Mesenchymal stem cell (in vitro differentiated cells and primary cell): Measurements from ENCODE around the gene DNAL1.
A peak's percentile ranks its signal among the peaks of the same experiment; 100 is the strongest.

Experiments used
- DNase-seq: peaks from one replicate; pipeline ENCODE4 v3.0.0-alpha.2; 2013
- H2AFZ ChIP-seq: one replicate; pipeline ENCODE4 v1.6.1; 2013; ENCODE audit warnings: low read depth, mild to moderate bottlenecking, control low read depth, inconsistent platforms, low read length, moderate library complexity
- H2AK5ac ChIP-seq: 2 replicates; pipeline ENCODE4 v1.6.1; 2013; ENCODE audit warnings: low read length, moderate library complexity, mild to moderate bottlenecking, inconsistent platforms; ENCODE audit not compliant: severe bottlenecking
- H2BK120ac ChIP-seq: one replicate; pipeline ENCODE4 v1.6.1; 2013; ENCODE audit warnings: low read depth, mild to moderate bottlenecking, inconsistent platforms, low read length, moderate library complexity
- H2BK12ac ChIP-seq, 2 experiments: one replicate each; pipeline ENCODE4 v1.6.1; 2013; ENCODE audit warnings: inconsistent platforms in 2 of 2, low read length in 2 of 2, mild to moderate bottlenecking in 2 of 2, moderate library complexity in 2 of 2, control low read depth in 1 of 2
- H2BK15ac ChIP-seq: one replicate; pipeline ENCODE4 v1.6.1; 2013; ENCODE audit warnings: mild to moderate bottlenecking, low read depth, inconsistent platforms; ENCODE audit not compliant: poor library complexity, severe bottlenecking
- H2BK5ac ChIP-seq: 2 replicates; pipeline ENCODE4 v1.6.1; 2013; ENCODE audit warnings: low read depth, mild to moderate bottlenecking, low read length, control low read depth, inconsistent platforms; ENCODE audit not compliant: poor library complexity, severe bottlenecking
- H3K14ac ChIP-seq, 2 experiments: one replicate each; pipeline ENCODE4 v1.6.1; 2013; ENCODE audit warnings: inconsistent platforms in 2 of 2, low read length in 2 of 2, control low read depth in 1 of 2, mild to moderate bottlenecking in 1 of 2, moderate library complexity in 1 of 2
- H3K18ac ChIP-seq, 2 experiments: one replicate each; pipeline ENCODE4 v1.6.1; 2013; ENCODE audit warnings: inconsistent platforms in 2 of 2, low read length in 2 of 2, control low read depth in 1 of 2, low read depth in 1 of 2, mild to moderate bottlenecking in 1 of 2
- H3K23ac ChIP-seq, 2 experiments: one replicate each; pipeline ENCODE4 v1.6.1; 2013; ENCODE audit warnings: inconsistent platforms in 2 of 2, low read length in 2 of 2, mild to moderate bottlenecking in 2 of 2, moderate library complexity in 2 of 2, control low read depth in 1 of 2
- H3K27ac ChIP-seq: 2 replicates; pipeline ENCODE4 v1.5.1; 2013; ENCODE audit warnings: mild to moderate bottlenecking, moderate library complexity, low read length, control low read depth, inconsistent platforms; ENCODE audit not compliant: poor library complexity, severe bottlenecking
- H3K27me3 ChIP-seq, 2 experiments: 2 replicates each; pipeline versions ENCODE4 v1.6.1 to v1.7.0; 2013; ENCODE audit warnings: low read length in 2 of 2, mild to moderate bottlenecking in 2 of 2, moderate library complexity in 2 of 2, control low read depth in 1 of 2, inconsistent platforms in 1 of 2; ENCODE audit not compliant: control insufficient read depth in 1 of 2, insufficient read depth in 1 of 2
- H3K36me3 ChIP-seq, 2 experiments: 2 replicates each; pipeline versions ENCODE4 v1.6.1 to v1.7.0; 2013; ENCODE audit warnings: low read length in 2 of 2, control low read depth in 1 of 2, inconsistent platforms in 1 of 2, low read depth in 1 of 2, mild to moderate bottlenecking in 1 of 2; ENCODE audit not compliant: insufficient read depth in 2 of 2, control insufficient read depth in 1 of 2
- H3K4ac ChIP-seq, 2 experiments: one replicate each; pipeline ENCODE4 v1.6.1; 2013; ENCODE audit warnings: inconsistent platforms in 2 of 2, low read length in 2 of 2, mild to moderate bottlenecking in 2 of 2, moderate library complexity in 2 of 2, control low read depth in 1 of 2, low read depth in 1 of 2
- H3K4me1 ChIP-seq: 2 replicates; pipeline ENCODE4 v1.6.1; 2013; ENCODE audit warnings: low read depth, low read length, control low read depth; ENCODE audit not compliant: control insufficient read depth, insufficient read depth
- H3K4me2 ChIP-seq: 2 replicates; pipeline ENCODE4 v1.6.1; 2013; ENCODE audit warnings: low read length, mild to moderate bottlenecking, inconsistent platforms; ENCODE audit not compliant: poor library complexity, severe bottlenecking
- H3K4me3 ChIP-seq, 2 experiments: 2 replicates each; pipeline versions ENCODE4 v1.5.1 to v1.7.0; 2013; ENCODE audit warnings: low read length in 2 of 2, mild to moderate bottlenecking in 2 of 2, control low read depth in 1 of 2, low read depth in 1 of 2; ENCODE audit not compliant: insufficient read depth in 1 of 2
- H3K79me1 ChIP-seq: replicated peaks from 2 replicates; pipeline ENCODE4 v1.6.1; 2013; ENCODE audit warnings: mild to moderate bottlenecking, control low read depth, low read length, inconsistent platforms; ENCODE audit not compliant: poor library complexity, severe bottlenecking
- H3K9ac ChIP-seq: 2 replicates; pipeline ENCODE4 v1.7.0; 2013; ENCODE audit warnings: mild to moderate bottlenecking, low read length, moderate library complexity
- H3K9me3 ChIP-seq: 2 replicates; pipeline ENCODE4 v1.7.0; 2013; ENCODE audit warnings: mild to moderate bottlenecking, low read length; ENCODE audit not compliant: control insufficient read depth
- H4K8ac ChIP-seq: one replicate; pipeline ENCODE4 v1.6.1; 2013; ENCODE audit warnings: inconsistent platforms, mild to moderate bottlenecking, low read length, moderate library complexity
- H4K91ac ChIP-seq: one replicate; pipeline ENCODE4 v1.6.1; 2013; ENCODE audit warnings: mild to moderate bottlenecking, low read length, inconsistent platforms
- WGBS: methylation state at CpG from one replicate; pipeline ENCODE4 v1.1.7; 2013; ENCODE audit warnings: mixed read lengths; 5-methylcytosine and 5-hydroxymethylcytosine counted together

DNAL1 gene

GRCh38 chr14:73747379-73748211 lies 102.8 kb downstream of the DNAL1 start:
- Histone ChIP-seq H2BK5ac (no peak overlapping the region), H2AK5ac (peak overlapping the region; percentile 23), H2AFZ (no peak overlapping the region), H2BK120ac (no peak overlapping the region), H4K91ac (no peak overlapping the region), H3K18ac (peak overlapping the region in 1 of 2 experiments; percentile 50), H3K4ac (no peak overlapping the region), H3K23ac (peak overlapping the region in 1 of 2 experiments; percentile 32), H2BK12ac (peak overlapping the region in 1 of 2 experiments; percentile 75), H3K9me3 (no peaks in the 10 kb centered on the region), H3K14ac (no peak overlapping the region), H3K4me2 (no peak overlapping the region), H3K9ac (no peak overlapping the region), H3K79me1 (no peaks in the 10 kb centered on the region), H3K4me3 (no peak overlapping the region), H3K4me1 (peaks cover 76% of the 10 kb centered on the region), H3K27ac (no peak overlapping the region), H3K27me3 (no peaks in the 10 kb centered on the region), H3K36me3 (peaks cover 3 to 23% of the 10 kb centered on the region in 2 experiments), H4K8ac (no peak overlapping the region), H2BK15ac (no peak overlapping the region)
- DNase-seq = no peak
- WGBS = 75% methylated on average over 8 of the region's 9 CpGs

GRCh38 chr14:73748858-73749357 lies 104.1 kb downstream of the DNAL1 start:
- Histone ChIP-seq H3K79me1 (no peaks in the 10 kb centered on the region), H3K4me1 (peaks cover 76% of the 10 kb centered on the region), H3K4ac (no peak overlapping the region), H3K4me2 (no peak overlapping the region), H3K9me3 (no peaks in the 10 kb centered on the region), H2AK5ac (no peak overlapping the region), H3K4me3 (no peak overlapping the region), H2BK15ac (no peak overlapping the region), H3K23ac (no peak overlapping the region), H2BK12ac (no peak overlapping the region), H2BK5ac (no peak overlapping the region), H3K9ac (peak overlapping the region; percentile 26), H2AFZ (no peak overlapping the region), H3K14ac (no peak overlapping the region), H3K27me3 (no peaks in the 10 kb centered on the region), H4K8ac (no peak overlapping the region), H4K91ac (no peak overlapping the region), H3K18ac (no peak overlapping the region), H3K27ac (no peak overlapping the region), H2BK120ac (no peak overlapping the region), H3K36me3 (peaks cover 3 to 23% of the 10 kb centered on the region in 2 experiments)
- DNase-seq = no peak
- 97% methylated on average over 5 of the region's 6 CpGs for WGBS

- H3K9ac ChIP-seq = no peak overlapping the region
- no peak overlapping the region for H3K14ac ChIP-seq
- H2BK5ac ChIP-seq = no peak overlapping the region
- no peaks in the 10 kb centered on the region for H3K9me3 ChIP-seq
- H4K8ac ChIP-seq = no peak overlapping the region
- no peaks in the 10 kb centered on the region for H3K79me1 ChIP-seq
- H3K4me3 ChIP-seq = peak overlapping the region in 1 of 2 experiments; percentile 27
- peaks cover 3 to 14% of the 10 kb centered on the region in 2 experiments for H3K36me3 ChIP-seq
- H3K4me2 ChIP-seq = peak overlapping the region; percentile 8
- H3K4ac ChIP-seq = peak overlapping the region in 1 of 2 experiments; percentile 7
- no peak overlapping the region for H2BK12ac ChIP-seq
- H3K27ac ChIP-seq = peak overlapping the region; percentile 55
- H3K4me1 ChIP-seq = peaks cover 76% of the 10 kb centered on the region
- no peak overlapping the region for H2BK120ac ChIP-seq
- H2BK15ac ChIP-seq = no peak overlapping the region
- no peak overlapping the region for H4K91ac ChIP-seq
- peak overlapping the region in 1 of 2 experiments; percentile 73 for H3K23ac ChIP-seq
- no peak for DNase-seq
- H3K27me3 ChIP-seq = no peaks in the 10 kb centered on the region
- peak overlapping the region in 1 of 2 experiments; percentile 9 for H3K18ac ChIP-seq
- peak overlapping the region; percentile 21 for H2AK5ac ChIP-seq
- 75% methylated on average over 11 of the region's 11 CpGs for WGBS
- H2AFZ ChIP-seq = no peak overlapping the region
These were observed 105.1 kb downstream of the DNAL1 start for GRCh38 chr14:73749706-73750530.

- no peak overlapping the region for H2BK12ac ChIP-seq
- no peak overlapping the region for H2BK5ac ChIP-seq
- H3K23ac ChIP-seq = peak overlapping the region in 1 of 2 experiments; percentile 73
- no peak for DNase-seq
- no peak overlapping the region for H3K14ac ChIP-seq
- no peak overlapping the region for H3K9ac ChIP-seq
- H4K91ac ChIP-seq = no peak overlapping the region
- peak overlapping the region in 1 of 2 experiments; percentile 7 for H3K4ac ChIP-seq
- H4K8ac ChIP-seq = no peak overlapping the region
- H2AK5ac ChIP-seq = peak overlapping the region; percentile 11
- WGBS = 92% methylated on average over 3 of the region's 3 CpGs
- no peaks in the 10 kb centered on the region for H3K27me3 ChIP-seq
- peaks cover 76% of the 10 kb centered on the region for H3K4me1 ChIP-seq
- H3K9me3 ChIP-seq = no peaks in the 10 kb centered on the region
- no peak overlapping the region for H3K4me2 ChIP-seq
- no peak overlapping the region for H3K4me3 ChIP-seq
- H2BK15ac ChIP-seq = no peak overlapping the region
- H2BK120ac ChIP-seq = no peak overlapping the region
- peak overlapping the region; percentile 55 for H3K27ac ChIP-seq
- peak overlapping the region in 1 of 2 experiments; percentile 12 for H3K18ac ChIP-seq
- no peak overlapping the region for H2AFZ ChIP-seq
- peaks cover 3 to 12% of the 10 kb centered on the region in 2 experiments for H3K36me3 ChIP-seq
- H3K79me1 ChIP-seq = no peaks in the 10 kb centered on the region
These were observed 105.7 kb downstream of the DNAL1 start for GRCh38 chr14:73750531-73750901.
